Uterus (tissue), 2 donors: ENCODE measurements around the gene OTOG.

Experiments used
- CTCF ChIP-seq, 4 experiments: fragments of 200-600 bp in 2 of 4; fragments of 450-650 bp in 2 of 4; sonication (generic) in 2 of 4; IDR thresholded peaks; one replicate each; pipeline ENCODE4 v1.5.1; 2016 to 2019; ENCODE audit warnings: antibody characterized with exemption in 4 of 4, mild to moderate bottlenecking in 2 of 4, moderate library complexity in 1 of 4
- POLR2A ChIP-seq, 2 donors: fragments of 450-650 bp; IDR thresholded peaks; one replicate each; pipeline ENCODE4 v1.6.1; 2016; ENCODE audit warnings: antibody characterized with exemption in 2 of 2, mild to moderate bottlenecking in 1 of 2, moderate library complexity in 1 of 2

- TF ChIP-seq CTCF (IDR thresholded peaks at IDR 0.05): no peak
- TF ChIP-seq POLR2A (IDR thresholded peaks at IDR 0.05): no peak
Measured at GRCh38 chr11:17613983-17614382, 66.9 kb downstream of the OTOG start.
